WTC11 (cell line): ENCODE results near the gene KCTD2. TPM values are rescaled to one million over a fixed set of nuclear protein-coding genes. Genes with fewer than 3 reads are reported as not detected.

Source experiments
- ATAC-seq: fragments of 200-7000 bp; cut with Tn5 transposase; 2 replicates; pipeline ENCODE4 v1.10.0; 2021; ENCODE audit warnings: mild to moderate bottlenecking, moderate library complexity
- CTCF ChIA-PET: fragments of 300-600 bp; sonication (Branson Sonifier 250); formaldehyde crosslinking; loops from one replicate; lab custom pipeline; 2021; ENCODE audit warnings: antibody characterized with exemption; lab: Charles Lee
- POLR2A ChIA-PET: fragments of 350-600 bp; sonication (Branson Sonifier 250); formaldehyde crosslinking; loops from one replicate; lab custom pipeline; 2021; ENCODE audit warnings: antibody characterized with exemption; lab: Charles Lee
- DNase-seq: peaks from one replicate; pipeline ENCODE4 v3.0.0; 2021; ENCODE audit warnings: low spot score
- H3K27ac Mint-ChIP-seq: 2 replicates; pipeline ENCODE4 v1.8.0; 2021; ENCODE audit warnings: mixed read lengths
- H3K27me3 Mint-ChIP-seq: 2 replicates; pipeline ENCODE4 v1.8.0; 2021; ENCODE audit warnings: low read depth, mild to moderate bottlenecking, moderate library complexity, mixed read lengths
- H3K36me3 Mint-ChIP-seq: 2 replicates; pipeline ENCODE4 v1.8.0; 2021; ENCODE audit warnings: mixed read lengths
- H3K4me1 Mint-ChIP-seq: 2 replicates; pipeline ENCODE4 v1.8.0; 2022; ENCODE audit warnings: mixed read lengths
- H3K4me3 Mint-ChIP-seq: 2 replicates; pipeline ENCODE4 v1.8.0; 2021; ENCODE audit warnings: mild to moderate bottlenecking, moderate library complexity, mixed read lengths
- H3K9me3 Mint-ChIP-seq: 2 replicates; pipeline ENCODE4 v1.8.0; 2021; ENCODE audit warnings: mixed read lengths
- ATF6 ChIP-seq: sonication (generic); formaldehyde crosslinking; IDR thresholded peaks from 2 replicates; pipeline ENCODE4 v1.8.1; 2023; ENCODE audit warnings: mild to moderate bottlenecking, missing genetic modification reagents
- CREB1 ChIP-seq: sonication (generic); formaldehyde crosslinking; IDR thresholded peaks from 2 replicates; pipeline ENCODE4 v1.8.0; 2023; ENCODE audit warnings: mild to moderate bottlenecking, missing genetic modification reagents
- CREM ChIP-seq: sonication (generic); formaldehyde crosslinking; IDR thresholded peaks from 2 replicates; pipeline ENCODE4 v1.8.1; 2022; ENCODE audit warnings: mild to moderate bottlenecking, missing genetic modification reagents, moderate library complexity
- FOXJ3 ChIP-seq: sonication (generic); formaldehyde crosslinking; IDR thresholded peaks from 2 replicates; pipeline ENCODE4 v1.9.0; 2021; ENCODE audit warnings: missing genetic modification reagents, mild to moderate bottlenecking, borderline replicate concordance
- GABPB1 ChIP-seq: sonication (generic); formaldehyde crosslinking; IDR thresholded peaks from 2 replicates; pipeline ENCODE4 v1.8.1; 2023; ENCODE audit warnings: mild to moderate bottlenecking, missing genetic modification reagents
- HMGA2 ChIP-seq: fragments of 250-450 bp; sonication (Bioruptor Pico); IDR thresholded peaks from 2 replicates; pipeline ENCODE4 v1.4.0; 2021; ENCODE audit warnings: mild to moderate bottlenecking, moderate library complexity
- HMGXB4 ChIP-seq: sonication (generic); formaldehyde crosslinking; IDR thresholded peaks from 2 replicates; pipeline ENCODE4 v1.8.1; 2023; ENCODE audit warnings: mild to moderate bottlenecking, moderate library complexity, missing genetic modification reagents
- KAT7 ChIP-seq: sonication (generic); formaldehyde crosslinking; IDR thresholded peaks from 2 replicates; pipeline ENCODE4 v1.8.1; 2023; ENCODE audit warnings: missing genetic modification reagents, mild to moderate bottlenecking, borderline replicate concordance
- MXD4 ChIP-seq: fragments of 250-450 bp; sonication (Bioruptor Pico); IDR thresholded peaks from 2 replicates; pipeline ENCODE4 v1.8.0; 2021; ENCODE audit warnings: mild to moderate bottlenecking, moderate library complexity, borderline replicate concordance
- MYBL2 ChIP-seq: sonication (generic); formaldehyde crosslinking; IDR thresholded peaks from 2 replicates; pipeline ENCODE4 v1.8.1; 2023; ENCODE audit warnings: mild to moderate bottlenecking, moderate library complexity, missing genetic modification reagents
- NFATC4 ChIP-seq: fragments of 250-450 bp; sonication (Bioruptor Pico); IDR thresholded peaks from 2 replicates; pipeline ENCODE4 v1.9.0; 2021; ENCODE audit warnings: mild to moderate bottlenecking
- NFE2L1 ChIP-seq: sonication (generic); formaldehyde crosslinking; IDR thresholded peaks from 2 replicates; pipeline ENCODE4 v1.8.1; 2023; ENCODE audit warnings: missing genetic modification reagents
- NR1H2 ChIP-seq: sonication (generic); formaldehyde crosslinking; IDR thresholded peaks from 2 replicates; pipeline ENCODE4 v1.9.0; 2021; ENCODE audit warnings: mild to moderate bottlenecking, moderate library complexity, missing genetic modification reagents
- SMAD3 ChIP-seq: sonication (generic); formaldehyde crosslinking; IDR thresholded peaks from 2 replicates; pipeline ENCODE4 v1.8.0; 2022; ENCODE audit warnings: missing genetic modification reagents, mild to moderate bottlenecking, borderline replicate concordance
- SMAD4 ChIP-seq: sonication (generic); formaldehyde crosslinking; IDR thresholded peaks from 2 replicates; pipeline ENCODE4 v1.8.0; 2022; ENCODE audit warnings: mild to moderate bottlenecking, missing genetic modification reagents
- TP53 ChIP-seq: sonication (generic); formaldehyde crosslinking; IDR thresholded peaks from 2 replicates; pipeline ENCODE4 v1.8.1; 2023; ENCODE audit warnings: mild to moderate bottlenecking, missing genetic modification reagents
- ZBTB21 ChIP-seq: sonication (generic); formaldehyde crosslinking; IDR thresholded peaks from 2 replicates; pipeline ENCODE4 v1.8.1; 2023; ENCODE audit warnings: mild to moderate bottlenecking, missing genetic modification reagents, borderline replicate concordance
- ZNF138 ChIP-seq: sonication (generic); formaldehyde crosslinking; conservative IDR thresholded peaks from 2 replicates; pipeline ENCODE4 v1.8.1; 2022; ENCODE audit warnings: mild to moderate bottlenecking, moderate library complexity, missing genetic modification reagents
- ZNF532 ChIP-seq: fragments of 250-450 bp; sonication (Bioruptor Pico); IDR thresholded peaks from 2 replicates; pipeline ENCODE4 v1.9.0; 2021; ENCODE audit warnings: mild to moderate bottlenecking, borderline replicate concordance
- total RNA-seq: library from RNA; stranded (reverse); gene quantifications from 3 replicates; pipeline ENCODE4 v1.2.3, GENCODE V29; 2021
- TF ChIP-seq, protein P1 (sequence below): sonication (generic); formaldehyde crosslinking; IDR thresholded peaks from 2 replicates; pipeline ENCODE4 v1.8.1; 2023; ENCODE audit warnings: mild to moderate bottlenecking, missing genetic modification reagents
- TF ChIP-seq, protein P2 (sequence below): sonication (generic); formaldehyde crosslinking; IDR thresholded peaks from 2 replicates; pipeline ENCODE4 v1.8.0; 2023; ENCODE audit warnings: missing genetic modification reagents

The KCTD2 gene
- total RNA-seq, 1 experiment from 2014 or later: 31.3 TPM

DNA sequence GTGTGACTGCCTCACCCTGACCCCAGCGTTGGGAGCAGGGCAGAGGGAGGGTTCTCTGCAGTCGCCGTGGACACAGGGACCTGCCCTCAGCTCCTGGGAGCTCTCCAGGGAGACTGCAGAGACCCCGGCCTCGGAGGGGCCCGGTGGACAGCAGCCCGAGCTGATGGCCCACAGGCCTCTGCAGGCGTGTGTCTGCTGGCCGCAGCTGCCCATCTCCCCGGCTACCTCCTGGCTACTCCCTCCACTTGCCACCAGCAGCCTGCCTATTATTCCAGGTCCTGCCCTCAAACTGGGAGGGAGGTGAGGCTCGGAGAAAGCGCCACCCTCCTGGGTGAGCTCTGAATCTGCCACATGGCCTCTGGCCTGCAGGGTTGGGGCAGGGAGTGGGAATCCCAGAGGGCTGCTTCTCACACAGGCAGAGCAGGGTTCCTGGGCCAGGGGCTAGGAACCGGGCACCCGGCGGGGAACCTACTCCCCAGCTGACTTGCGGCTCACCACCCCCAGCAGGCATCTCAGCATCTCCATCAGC, 47.9 kb downstream of the KCTD2 start:
- peaks cover 32% of the 10 kb centered on the region for H3K4me1 Mint-ChIP-seq
- no peaks in the 10 kb centered on the region for H3K9me3 Mint-ChIP-seq
- no peak for ATAC-seq
- DNase-seq: no peak
- H3K36me3 Mint-ChIP-seq: peaks cover 17% of the 10 kb centered on the region; the same call in 1 of the 2 replicates
- CTCF ChIA-PET: interaction anchor here (0.5 to 4.1 kb wide), 7 partner anchors 9 to 146 kb away, joined by 3 to 18 read pairs (median 4); no protein-coding TSS in a partner anchor
- H3K4me3 Mint-ChIP-seq: no peak overlapping the region
- H3K27me3 Mint-ChIP-seq: no peaks in the 10 kb centered on the region
- TF ChIP-seq ATF6 (CRISPR knock-in tag) (no peak), HMGA2 (no peak), SMAD3 (CRISPR knock-in tag) (no peak), GABPB1 (CRISPR knock-in tag) (no peak), MXD4 (CRISPR knock-in tag) (no peak), ZNF532 (CRISPR knock-in tag) (no peak), MYBL2 (no peak), CREM (CRISPR knock-in tag) (no peak), NR1H2 (CRISPR knock-in tag) (no peak), FOXJ3 (no peak), NFE2L1 (no peak), ZBTB21 (CRISPR knock-in tag) (no peak), KAT7 (CRISPR knock-in tag) (no peak)
- TF ChIP-seq, protein P1, sequence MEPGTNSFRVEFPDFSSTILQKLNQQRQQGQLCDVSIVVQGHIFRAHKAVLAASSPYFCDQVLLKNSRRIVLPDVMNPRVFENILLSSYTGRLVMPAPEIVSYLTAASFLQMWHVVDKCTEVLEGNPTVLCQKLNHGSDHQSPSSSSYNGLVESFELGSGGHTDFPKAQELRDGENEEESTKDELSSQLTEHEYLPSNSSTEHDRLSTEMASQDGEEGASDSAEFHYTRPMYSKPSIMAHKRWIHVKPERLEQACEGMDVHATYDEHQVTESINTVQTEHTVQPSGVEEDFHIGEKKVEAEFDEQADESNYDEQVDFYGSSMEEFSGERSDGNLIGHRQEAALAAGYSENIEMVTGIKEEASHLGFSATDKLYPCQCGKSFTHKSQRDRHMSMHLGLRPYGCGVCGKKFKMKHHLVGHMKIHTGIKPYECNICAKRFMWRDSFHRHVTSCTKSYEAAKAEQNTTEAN: no peak
- TF ChIP-seq, protein P2, sequence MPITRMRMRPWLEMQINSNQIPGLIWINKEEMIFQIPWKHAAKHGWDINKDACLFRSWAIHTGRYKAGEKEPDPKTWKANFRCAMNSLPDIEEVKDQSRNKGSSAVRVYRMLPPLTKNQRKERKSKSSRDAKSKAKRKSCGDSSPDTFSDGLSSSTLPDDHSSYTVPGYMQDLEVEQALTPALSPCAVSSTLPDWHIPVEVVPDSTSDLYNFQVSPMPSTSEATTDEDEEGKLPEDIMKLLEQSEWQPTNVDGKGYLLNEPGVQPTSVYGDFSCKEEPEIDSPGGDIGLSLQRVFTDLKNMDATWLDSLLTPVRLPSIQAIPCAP (CRISPR knock-in tag): no peak
- TF ChIP-seq, all 79 proteins: peak for 0
- POLR2A ChIA-PET: interaction anchor here (0.6 kb wide), 1 partner anchor 22 kb away, joined by 3 read pairs; no protein-coding TSS in a partner anchor
- H3K27ac Mint-ChIP-seq: no peak overlapping the region

GRCh38 chr17:75096082-75096625, 49.1 kb downstream of the KCTD2 start:
- H3K27ac Mint-ChIP-seq: peak overlapping the region; percentile 84
- no peak for TF ChIP-seq HMGXB4 (CRISPR knock-in tag)
- TF ChIP-seq SMAD4 (CRISPR knock-in tag): no peak
- TF ChIP-seq TP53: no peak
- TF ChIP-seq GABPB1 (CRISPR knock-in tag): peak; percentile 53; the same call in 1 of the 2 replicates
- no peak for TF ChIP-seq NFE2L1
- no peak for TF ChIP-seq ZNF138 (CRISPR knock-in tag)
- no peak for TF ChIP-seq CREB1 (CRISPR knock-in tag)
- no peak for TF ChIP-seq NFATC4 (CRISPR knock-in tag)
- TF ChIP-seq, all 79 proteins: peak for 1
- peak; percentile 19 for ATAC-seq
- ChIA-PET CTCF (interaction anchor here (0.6 to 4.1 kb wide), 6 partner anchors 8 to 143 kb away, joined by 3 to 18 read pairs (median 6); partner anchors contain the start of gene SLC16A5), POLR2A (interaction anchor here (0.6 to 1.5 kb wide), 3 partner anchors 9 to 280 kb away, joined by 3 to 4 read pairs (median 3); partner anchors contain the start of gene ARMC7)
- Mint-ChIP-seq H3K36me3 (peaks cover 27% of the 10 kb centered on the region), H3K4me1 (peaks cover 21% of the 10 kb centered on the region), H3K9me3 (no peaks in the 10 kb centered on the region), H3K4me3 (no peak overlapping the region), H3K27me3 (no peaks in the 10 kb centered on the region)
- no peak for DNase-seq
